HG02973 (cell line): ENCODE results near the gene POLR2M.

ENCODE experiments used
- ATAC-seq: cut with Tn5 transposase; IDR thresholded peaks from one replicate; pipeline ENCODE4 v1.9.1; 2021; ENCODE audit warnings: moderate library complexity; ENCODE audit not compliant: unreplicated experiment

POLR2M gene

DNA sequence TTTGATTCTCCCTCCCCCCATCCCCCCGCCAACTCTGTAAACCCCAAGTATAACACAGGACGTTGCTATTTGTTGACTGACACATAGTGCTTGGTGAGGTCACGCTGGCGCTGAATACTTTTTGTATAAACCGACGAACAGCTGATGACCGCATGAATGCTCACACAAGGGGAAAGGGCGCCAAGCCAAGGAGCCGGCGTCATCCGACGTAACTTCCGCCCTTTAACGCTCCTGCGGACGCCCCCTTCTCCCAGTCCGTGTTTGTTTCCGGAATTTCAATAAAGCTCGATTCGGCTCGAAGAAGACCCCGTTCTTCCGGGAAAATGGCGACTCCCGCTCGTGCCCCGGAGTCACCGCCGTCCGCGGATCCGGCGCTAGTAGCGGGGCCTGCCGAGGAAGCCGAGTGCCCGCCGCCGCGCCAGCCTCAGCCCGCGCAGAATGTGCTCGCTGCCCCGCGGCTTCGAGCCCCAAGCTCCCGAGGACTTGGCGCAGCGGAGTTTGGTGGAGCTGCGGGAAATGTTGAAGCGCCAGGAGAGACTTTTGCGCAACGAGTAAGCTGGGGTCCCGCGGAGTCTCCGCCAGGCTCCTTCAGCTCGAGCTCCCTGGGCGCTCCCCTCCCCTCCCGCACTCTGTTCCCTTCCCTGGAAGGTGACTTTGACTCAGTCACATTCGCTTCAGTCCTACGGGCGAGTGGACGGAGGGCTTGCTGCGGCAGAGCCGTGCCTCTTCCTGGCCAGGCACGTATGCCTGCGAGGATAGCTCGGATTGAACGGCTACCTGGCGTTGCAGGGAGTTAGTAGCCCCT, at the start of gene POLR2M:
Gene POLR2M, plus strand, starts transcription at position 310 of the 805 bp plus-strand sequence. Its CDS starts 129 bp downstream, at position 439.
- peak; percentile 92 for ATAC-seq

DNA sequence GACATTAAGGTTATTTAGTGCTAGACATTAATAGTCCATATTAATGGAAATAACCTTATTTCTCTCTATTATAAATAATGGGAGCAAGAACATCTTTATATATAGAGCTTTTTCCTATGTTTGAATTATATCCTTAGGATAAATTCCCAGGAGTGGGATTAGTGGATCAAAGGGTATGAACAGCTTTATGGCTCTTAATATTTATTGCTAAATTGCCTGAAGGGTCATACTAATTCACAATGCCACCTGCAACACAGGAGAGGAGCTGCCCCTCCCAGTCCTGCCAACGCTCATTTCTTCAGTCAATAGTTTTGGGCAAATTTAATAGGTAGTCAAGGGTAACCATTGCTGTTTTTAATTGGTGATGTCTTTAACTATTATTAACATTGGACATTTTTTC, 48.9 kb upstream of the POLR2M start:
- ATAC-seq, result no peak

DNA sequence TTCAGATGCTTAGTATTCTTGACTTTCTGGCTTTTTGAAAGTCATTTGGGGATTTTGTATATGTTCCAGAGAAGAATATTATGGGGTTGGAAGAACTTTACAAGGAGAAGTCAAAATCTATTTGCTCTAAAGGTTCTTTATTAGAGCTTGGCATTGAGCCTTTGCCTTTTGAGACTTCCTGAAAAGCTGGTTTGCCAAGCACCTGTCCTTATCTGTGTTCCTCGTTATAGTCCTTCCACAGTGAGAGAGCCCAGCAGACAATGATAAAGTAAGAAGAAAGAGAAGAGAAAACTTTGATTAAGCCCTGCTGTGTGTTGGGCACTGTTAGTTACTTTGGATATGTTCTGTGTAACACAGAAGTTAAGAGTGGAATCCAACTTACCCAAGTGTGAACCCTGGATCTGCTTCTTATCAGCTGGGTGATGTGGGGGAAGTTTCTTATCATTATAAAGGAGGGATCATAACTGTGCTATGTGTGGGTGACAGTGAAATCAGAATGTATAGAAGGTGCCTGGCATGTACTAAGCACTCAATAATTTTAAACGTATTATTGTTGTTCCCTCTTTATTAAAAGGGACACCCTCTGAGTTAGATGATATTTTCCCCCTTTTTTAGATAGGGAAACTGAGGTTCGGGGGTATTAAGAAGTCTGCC, 44.3 kb upstream of the POLR2M start:
- ATAC-seq, result no peak

DNA sequence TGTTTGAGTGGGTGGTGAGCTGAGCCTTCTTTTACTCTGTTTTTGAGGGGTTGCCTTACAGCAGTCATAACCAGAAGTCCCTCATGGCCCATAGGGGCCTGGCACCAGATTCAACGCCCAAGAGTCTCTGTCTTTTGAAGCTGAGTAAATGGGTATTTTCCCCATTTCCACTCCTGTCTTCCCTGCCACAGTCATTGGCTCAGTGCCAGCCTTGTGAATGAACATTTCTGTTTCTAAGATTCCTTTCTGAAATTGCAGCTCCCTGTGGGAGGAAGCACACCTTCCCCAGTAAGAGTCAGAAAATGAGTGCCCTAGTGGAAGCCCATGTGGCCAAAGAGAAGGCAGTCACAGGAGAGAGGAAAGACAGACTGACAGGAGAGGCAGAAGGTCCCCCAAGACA, 43.7 kb upstream of the POLR2M start:
- no peak for ATAC-seq

DNA sequence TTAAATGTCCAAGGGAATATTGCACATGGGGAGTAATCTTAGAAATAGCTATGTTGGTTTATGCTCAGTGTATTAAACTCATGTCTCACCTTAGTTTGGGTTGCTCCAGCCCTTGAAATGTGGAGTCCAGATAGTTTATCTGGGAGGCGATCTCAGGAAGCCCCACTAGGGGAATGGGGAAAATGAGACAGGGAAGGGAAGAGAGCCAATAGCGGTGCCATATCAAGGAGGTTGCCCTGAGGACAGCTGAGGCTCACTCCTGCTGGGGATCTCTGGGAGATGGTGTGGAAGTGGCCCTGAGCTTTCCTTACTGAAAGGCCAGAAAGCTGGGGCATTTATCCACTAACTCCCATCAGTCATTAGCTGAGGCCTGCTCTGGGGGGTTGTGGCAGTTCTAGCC, 43.3 kb upstream of the POLR2M start:
- no peak for ATAC-seq

DNA sequence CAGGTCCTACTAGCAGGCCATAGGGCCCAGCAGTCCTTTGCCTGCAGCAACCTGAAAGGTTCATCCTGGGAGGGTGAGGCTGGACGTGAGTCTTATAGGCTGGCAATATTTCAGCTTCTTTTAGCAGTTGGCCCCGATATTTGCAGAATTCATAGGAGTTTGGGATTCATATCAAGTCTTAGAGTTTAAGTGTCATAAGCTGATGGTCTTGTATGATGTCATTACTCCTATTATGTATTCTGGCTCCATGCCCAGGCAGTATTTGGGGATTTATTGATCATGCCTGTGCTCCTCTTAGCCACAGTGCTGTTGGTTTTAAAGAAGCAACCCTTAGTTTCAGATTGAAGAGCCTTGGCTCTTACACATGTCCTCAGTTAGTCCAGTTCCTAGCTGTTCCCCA, 41.3 kb upstream of the POLR2M start:
- ATAC-seq, result no peak

DNA sequence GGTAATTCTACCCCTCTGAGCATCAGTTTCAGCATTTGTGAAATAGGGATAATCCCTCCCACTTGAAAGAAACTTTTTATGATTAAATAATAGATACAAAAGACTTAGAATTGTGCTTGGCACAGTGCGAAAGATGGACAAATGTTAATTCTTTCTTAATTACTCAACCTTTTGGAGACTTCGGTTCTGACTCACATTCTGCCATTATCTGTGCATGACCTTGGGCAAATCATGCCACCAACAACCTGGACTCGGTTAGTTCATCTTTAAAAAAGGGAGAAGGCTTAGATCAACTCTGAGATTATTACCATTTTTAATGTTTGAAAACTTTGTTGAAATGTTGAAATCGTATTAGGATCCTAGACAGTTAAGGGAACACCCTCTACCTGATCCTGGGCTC, 40.6 kb upstream of the POLR2M start:
- no peak for ATAC-seq

DNA sequence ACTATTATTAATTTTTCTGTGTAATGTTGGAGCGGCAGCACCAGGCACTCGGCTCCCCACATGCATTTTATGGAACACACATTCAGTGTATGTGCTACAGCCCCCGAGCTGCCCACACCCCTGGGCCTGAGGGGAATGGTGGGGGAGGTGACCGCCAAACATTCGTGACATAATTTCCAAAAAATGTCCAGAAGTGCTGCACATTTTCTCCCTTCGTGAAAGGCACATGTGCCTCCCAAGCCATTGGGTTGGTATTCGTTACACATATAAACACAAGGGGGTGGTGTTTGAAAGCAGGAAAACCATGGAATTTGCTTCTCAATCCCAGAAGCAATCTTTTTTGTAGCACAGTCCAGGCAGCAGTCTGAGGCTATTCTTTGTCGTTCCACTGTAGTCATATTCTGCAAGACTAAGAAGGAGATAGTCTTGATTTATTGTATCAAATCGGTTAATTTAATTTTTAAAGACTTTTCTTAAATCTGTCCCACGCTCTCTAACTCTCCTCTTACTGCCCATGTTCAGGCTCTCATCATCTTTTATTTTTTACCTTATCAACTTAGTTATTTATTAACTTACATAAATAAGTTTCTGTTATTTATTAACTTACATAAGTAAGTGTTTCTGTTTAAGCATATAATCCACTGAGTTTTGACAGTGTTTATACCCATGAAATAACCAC, 39.2 kb upstream of the POLR2M start:
- no peak for ATAC-seq

DNA sequence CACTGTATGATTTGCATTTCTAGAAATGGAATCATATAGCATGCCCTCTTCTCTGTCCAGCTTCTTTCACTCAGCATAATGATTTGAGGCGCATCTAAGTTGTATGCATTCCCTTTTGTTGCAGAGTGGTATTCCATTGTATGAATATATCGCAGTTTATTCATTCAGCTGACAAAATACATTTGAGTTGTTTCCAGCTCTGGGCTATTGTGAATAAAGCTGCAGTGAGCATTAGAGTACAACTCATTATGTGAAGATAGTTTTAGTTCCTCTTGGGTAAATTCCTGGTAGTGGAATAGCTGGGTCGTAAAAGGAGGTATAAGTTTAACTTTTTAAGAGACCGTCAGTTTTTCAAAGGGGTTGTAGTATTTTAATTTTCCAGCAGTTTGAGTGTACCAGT, 38.5 kb upstream of the POLR2M start:
- no peak for ATAC-seq

DNA sequence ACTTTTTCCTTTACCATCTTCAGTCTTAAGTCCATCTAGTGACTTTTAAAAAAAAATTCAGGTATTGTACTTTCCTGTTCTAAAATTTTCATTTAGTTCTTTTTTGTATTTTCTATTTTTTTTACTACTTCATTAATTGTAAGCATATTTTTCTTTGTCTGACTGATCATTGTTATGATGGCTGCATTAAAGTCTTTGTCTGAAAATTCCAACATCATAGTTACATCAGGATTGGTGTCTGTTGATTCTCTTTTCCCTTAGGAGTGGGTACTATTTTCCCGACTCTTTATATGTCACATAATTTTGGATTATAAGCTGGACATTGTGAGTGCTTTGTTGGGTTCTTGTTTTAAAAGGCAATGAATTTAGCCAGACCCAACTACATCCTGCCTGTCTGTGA, 34.9 kb upstream of the POLR2M start:
- ATAC-seq, result no peak

DNA sequence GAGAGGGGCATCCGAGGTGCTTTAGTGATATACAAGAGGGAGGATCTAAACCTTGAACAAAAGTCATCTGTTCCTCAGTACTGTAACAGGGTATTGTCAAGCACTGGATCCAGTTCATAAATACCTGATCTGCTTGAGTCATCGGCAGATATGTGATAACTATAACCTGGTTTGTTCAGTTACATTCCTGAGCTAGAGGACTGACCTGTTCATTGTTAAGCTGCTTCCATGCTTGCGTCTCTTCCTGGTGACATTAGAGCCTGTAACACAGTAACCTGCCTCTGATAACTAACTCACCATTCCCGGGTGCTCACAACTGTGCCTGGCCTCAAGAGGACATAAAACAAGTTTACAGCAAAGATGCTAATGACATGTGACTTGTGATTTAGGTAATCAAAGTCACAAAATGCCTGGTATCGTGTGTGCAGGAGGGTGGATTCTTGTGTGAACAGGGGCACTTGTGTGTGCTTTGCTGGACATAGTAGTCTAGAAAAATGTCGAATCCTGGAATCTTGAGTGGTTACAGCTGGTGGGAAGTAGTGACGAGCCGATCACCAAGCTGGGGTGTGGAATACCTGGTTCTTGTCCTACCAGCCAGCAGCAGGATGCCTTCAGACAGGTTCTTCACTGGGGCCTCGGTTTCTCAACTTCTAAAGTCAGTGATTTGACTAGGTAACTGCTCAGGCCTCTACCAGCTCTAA, 30.9 kb upstream of the POLR2M start:
- ATAC-seq, result no peak

DNA sequence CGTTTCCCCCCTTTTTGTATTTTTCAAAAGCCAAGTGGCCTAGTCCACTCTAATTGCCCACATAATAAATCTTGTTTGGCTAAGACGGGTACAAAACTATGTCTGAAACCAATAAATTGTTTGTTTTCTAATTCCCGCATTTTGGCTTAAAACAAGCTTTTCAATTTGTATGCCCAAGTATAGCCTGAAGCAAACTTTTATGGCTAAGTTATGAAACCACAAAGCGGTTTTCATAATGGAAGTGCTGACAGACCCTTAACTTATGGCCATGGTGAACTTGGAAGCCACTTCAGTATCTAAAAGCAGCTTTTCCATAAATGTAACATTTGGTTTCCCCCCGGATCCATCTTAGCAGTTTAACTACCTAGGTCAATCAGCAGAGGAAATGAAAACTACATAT, 29.9 kb upstream of the POLR2M start:
- no peak for ATAC-seq

DNA sequence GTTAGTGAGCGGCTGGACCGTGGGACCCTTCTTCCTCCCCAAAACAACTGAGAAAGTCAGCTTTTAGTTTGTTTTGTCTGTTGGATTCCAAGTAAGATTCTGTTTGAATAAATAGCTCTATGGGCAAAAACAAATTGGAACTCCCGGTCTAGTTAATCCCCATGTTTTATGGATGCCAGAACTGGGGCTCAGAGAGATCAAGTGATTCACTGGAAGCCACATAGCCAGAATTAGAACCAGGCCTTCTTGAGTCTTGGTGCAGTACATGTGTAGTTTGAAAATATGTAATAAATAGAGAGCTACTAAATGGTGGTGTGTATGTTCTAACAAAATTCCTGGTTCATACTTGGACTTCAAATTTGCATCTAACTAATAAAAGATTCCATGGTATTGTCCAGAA, 29.3 kb upstream of the POLR2M start:
- ATAC-seq, result no peak

DNA sequence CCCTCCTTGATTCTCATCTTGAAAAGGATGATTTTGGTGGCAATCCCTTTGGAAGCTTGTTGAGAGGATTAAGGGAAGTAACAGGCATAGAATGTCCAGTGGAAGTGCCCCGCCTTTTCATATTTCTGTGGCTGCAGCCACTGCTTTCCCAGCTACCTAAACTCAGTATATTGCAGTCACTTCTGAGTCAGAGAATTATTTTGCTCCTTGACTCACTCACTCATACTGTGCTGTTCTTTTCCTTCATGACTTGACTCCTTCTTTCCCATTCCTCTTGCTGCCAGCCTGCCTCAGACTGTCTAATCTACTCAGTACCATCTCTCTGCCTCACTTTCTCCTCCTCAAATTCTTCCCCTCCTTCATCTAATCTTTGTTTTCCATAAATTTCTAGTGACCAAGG, 26.5 kb upstream of the POLR2M start:
- ATAC-seq, result no peak

DNA sequence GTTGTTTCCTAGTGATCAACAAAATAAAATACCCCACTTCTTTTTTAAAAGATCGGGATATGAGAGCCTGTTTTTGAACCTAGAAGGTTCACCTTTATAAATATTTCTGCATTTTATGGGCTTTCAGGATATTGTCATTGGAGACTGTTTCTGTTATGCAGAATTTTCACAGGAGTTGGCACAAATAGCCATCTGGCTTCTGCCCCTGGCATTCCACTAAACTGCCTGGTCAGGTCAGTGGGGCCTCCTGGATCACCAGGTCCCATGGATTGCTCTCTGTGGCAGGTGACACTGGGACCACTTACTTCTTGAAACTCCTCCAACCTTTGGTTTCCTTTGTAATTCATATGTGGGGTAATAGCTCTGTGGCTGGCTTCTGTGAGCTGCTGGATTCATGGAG, 25.5 kb upstream of the POLR2M start:
- ATAC-seq, result no peak

DNA sequence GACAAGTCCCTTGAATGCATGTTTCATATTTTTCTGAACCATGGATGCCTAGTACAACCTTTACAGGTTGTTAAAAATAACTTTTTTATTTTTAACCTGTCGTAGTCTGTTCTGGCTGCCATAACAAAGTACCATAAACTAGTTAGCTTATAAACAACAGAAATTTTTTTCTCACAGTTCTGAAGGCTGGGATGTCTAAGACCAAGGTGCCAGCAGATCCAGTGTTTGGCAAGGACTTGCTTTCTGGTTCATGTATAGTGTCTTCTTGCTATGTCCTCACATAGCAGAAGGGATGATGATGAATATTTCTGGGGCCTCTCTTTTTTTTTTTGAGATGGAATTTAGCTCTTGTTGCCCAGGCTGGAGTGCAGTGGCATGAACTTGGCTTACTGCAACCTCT, 23.0 kb upstream of the POLR2M start:
- ATAC-seq, result no peak

DNA sequence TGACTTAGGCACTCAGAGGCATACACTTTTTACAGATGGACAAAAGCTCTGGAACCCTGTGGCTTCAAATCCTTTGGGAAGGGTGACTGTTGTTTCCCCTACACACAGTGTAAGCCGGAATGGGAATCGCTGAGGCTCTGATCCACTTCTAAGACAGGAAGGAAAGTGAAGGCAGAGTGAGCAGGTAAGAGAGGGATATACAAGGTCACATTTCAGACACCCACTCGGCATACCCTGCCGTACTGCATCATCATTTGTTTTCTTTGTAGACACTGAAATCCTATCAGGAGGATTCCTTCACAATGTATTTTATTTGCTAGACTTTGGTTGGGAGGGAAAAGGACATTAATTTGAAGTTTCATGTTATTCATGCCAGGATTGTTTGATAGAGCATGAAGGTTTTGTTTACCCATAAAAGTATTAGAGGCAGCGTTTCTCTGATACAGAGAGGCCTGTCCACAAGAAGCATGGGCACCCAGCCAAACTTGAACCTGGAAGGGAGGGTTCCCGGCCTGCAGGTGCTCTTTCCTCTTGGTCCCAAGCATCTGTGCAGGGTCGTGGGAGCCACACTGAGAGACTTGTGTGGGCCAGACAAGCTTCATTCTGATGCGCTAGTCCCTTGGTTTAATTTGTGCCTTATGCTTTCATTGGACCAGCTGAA, 21.9 kb upstream of the POLR2M start:
- ATAC-seq, result no peak

DNA sequence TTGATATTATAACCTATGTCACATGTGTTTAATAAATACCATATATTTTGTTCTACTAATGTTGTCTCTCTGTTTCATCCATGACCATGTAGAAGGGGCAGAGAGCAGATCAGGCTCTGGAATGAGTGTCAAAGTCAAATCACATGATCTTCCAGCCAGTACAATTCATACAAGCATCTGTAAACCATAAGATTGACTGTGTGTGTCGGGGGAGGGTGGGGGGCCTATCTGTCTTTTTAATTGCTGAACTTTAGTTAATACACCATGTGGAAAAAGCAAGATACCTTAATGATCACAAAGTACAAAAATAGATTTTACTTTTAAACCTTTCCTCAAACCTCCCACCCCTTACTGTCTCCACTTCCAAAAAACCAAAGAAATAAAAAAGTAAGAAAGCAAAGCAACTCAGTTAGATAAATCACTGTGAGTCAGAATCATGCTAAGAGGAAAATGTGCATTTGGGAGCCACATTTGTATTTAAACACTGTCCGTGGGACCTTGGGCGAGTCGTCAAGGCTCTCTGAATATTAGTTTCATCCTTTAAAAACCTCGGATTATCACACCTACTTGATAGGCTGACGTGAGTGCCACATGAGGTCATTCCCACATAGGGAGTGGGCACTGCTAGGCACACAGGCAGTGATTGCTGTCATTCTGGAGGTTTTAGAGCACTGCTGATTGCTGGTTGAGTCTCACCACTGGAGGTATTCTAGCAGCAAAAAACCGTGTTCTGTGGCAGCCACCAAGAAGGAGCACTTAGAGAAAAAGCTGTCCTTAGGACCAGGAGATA, 21.0 kb upstream of the POLR2M start:
- no peak for ATAC-seq

DNA sequence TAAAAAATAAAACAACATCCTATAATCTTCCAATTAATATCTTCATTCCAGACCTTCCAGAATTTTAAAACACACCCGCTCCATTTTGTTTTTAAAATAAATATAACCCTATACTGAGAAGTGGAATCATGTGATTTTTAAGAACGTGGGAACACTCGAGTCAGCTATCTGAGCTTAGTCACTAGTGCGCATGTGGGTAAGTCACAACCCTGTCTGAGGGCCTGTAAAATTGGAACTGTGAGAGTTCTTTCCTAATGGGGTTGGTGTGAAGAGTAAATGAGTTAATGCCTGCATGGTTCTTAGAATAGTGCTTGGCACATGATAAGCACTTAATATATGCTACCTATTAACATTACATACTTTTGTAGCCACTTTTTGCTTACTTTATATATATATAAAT, 19.9 kb upstream of the POLR2M start:
- ATAC-seq, result no peak

DNA sequence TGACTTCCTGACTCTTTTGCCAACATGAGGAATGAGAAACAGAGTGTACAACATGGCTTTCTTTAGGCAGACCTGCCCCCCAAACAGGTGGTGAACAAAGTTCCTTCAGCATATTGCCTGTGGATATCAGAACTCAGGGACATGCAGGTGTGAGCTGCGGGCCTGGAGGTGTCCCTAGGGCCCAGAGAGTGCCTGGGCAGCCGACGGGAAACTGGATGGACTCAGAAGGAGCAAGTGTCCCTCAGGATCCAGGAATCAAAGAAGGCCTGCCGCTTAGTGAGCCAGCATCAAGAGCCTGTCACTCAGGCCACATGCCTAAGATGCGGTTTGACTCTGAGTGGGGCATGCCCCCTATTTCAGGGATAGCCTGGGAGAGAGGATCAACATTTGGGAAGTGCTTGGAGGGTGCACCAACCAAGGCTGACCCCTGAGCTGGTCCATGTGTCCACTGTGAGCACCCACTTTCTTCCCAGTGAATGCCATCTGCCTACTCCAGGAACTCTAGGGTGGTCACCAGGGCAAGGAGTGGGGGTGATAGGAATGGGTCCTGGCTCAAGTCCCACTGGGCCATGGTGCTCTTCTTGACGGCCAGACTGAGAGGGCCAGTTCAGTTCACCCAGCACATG, 16.1 kb upstream of the POLR2M start:
- ATAC-seq, result no peak
